HCT116 (cell line): ENCODE data around the gene CARD10.

Source experiments
- EZH2 ChIP-seq: fragments of 200-600 bp; sonication (generic); IDR thresholded peaks from 2 replicates; pipeline ENCODE4 v1.6.1; 2017; ENCODE audit warnings: antibody characterized with exemption, mixed run types
- POLR2A ChIP-seq: IDR thresholded peaks from 2 replicates; pipeline ENCODE4 v1.7.0; 2011; ENCODE audit warnings: borderline replicate concordance; ENCODE audit not compliant: insufficient read depth, insufficient read length; ENCODE audit errors: extremely low read depth
- POLR2AphosphoS5 ChIP-seq: IDR thresholded peaks from 2 replicates; pipeline ENCODE4 v1.6.1; 2011; ENCODE audit warnings: mild to moderate bottlenecking, low read depth, low read length, moderate library complexity
- TF ChIP-seq, protein P1 (sequence below), 3 experiments: fragments of 200-600 bp in 1 of 3; sonication (generic) in 1 of 3; IDR thresholded peaks in 2 of 3; conservative IDR thresholded peaks in 1 of 3; 2 replicates each; pipeline ENCODE4 v1.5.1; 2012 to 2017; ENCODE audit warnings: low read depth in 2 of 3, low read length in 2 of 3, antibody characterized with exemption in 1 of 3, borderline replicate concordance in 1 of 3, control low read depth in 1 of 3, mild to moderate bottlenecking in 1 of 3, mixed read lengths in 1 of 3, mixed run types in 1 of 3, moderate library complexity in 1 of 3; ENCODE audit not compliant: insufficient read depth in 1 of 3

DNA sequence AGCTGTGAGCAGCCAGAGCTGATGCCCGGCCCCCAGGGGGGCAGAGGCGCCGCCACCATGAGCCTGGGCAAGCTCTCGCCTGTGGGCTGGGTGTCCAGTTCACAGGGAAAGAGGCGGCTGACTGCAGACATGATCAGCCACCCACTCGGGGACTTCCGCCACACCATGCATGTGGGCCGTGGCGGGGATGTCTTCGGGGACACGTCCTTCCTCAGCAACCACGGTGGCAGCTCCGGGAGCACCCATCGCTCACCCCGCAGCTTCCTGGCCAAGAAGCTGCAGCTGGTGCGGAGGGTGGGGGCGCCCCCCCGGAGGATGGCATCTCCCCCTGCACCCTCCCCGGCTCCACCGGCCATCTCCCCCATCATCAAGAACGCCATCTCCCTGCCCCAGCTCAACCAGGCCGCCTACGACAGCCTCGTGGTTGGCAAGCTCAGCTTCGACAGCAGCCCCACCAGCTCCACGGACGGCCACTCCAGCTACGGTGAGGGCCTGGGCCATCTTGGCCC, 47.2 kb upstream of the CARD10 start:
- TF ChIP-seq, protein P1, sequence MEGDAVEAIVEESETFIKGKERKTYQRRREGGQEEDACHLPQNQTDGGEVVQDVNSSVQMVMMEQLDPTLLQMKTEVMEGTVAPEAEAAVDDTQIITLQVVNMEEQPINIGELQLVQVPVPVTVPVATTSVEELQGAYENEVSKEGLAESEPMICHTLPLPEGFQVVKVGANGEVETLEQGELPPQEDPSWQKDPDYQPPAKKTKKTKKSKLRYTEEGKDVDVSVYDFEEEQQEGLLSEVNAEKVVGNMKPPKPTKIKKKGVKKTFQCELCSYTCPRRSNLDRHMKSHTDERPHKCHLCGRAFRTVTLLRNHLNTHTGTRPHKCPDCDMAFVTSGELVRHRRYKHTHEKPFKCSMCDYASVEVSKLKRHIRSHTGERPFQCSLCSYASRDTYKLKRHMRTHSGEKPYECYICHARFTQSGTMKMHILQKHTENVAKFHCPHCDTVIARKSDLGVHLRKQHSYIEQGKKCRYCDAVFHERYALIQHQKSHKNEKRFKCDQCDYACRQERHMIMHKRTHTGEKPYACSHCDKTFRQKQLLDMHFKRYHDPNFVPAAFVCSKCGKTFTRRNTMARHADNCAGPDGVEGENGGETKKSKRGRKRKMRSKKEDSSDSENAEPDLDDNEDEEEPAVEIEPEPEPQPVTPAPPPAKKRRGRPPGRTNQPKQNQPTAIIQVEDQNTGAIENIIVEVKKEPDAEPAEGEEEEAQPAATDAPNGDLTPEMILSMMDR (IDR thresholded peaks at IDR 0.05 in 2 of 3, conservative IDR thresholded peaks at IDR 0.05 in 1 of 3; ENCODE audit: borderline replicate concordance in 1 of 3, insufficient read depth in 1 of 3, low read depth in 2 of 3, low read length in 2 of 3) = peak in 2 of 3 experiments; percentile 47 to 53; a peak in 4 of 6 replicates
- no peak for TF ChIP-seq POLR2A
- TF ChIP-seq POLR2AphosphoS5 = no peak; the same call in 1 of the 2 replicates
- TF ChIP-seq EZH2 = no peak
